Left ventricle myocardium superior (tissue), 1 donor: ENCODE measurements around the gene WWTR1. TPM values are rescaled to one million over a fixed set of nuclear protein-coding genes. Genes with fewer than 3 reads are reported as not detected.
A peak's percentile ranks its signal among the peaks of the same experiment; 100 is the strongest.

ENCODE experiments used
- ATAC-seq: fragments of 200-7000 bp; cut with Tn5 transposase; one replicate; pipeline ENCODE4 v1.9.1; 2020; ENCODE audit warnings: mild to moderate bottlenecking, moderate library complexity
- DNase-seq: peaks from one replicate; pipeline ENCODE4 v3.0.0-alpha.2; 2020
- intact Hi-C: fragments of 100-400 bp; cut with micrococcal nuclease; formaldehyde crosslinking; loops from one replicate; pipeline ENCODE4 v1.11.0; 2022
- total RNA-seq: library from RNA; stranded (reverse); fragmentation: NEBNext Ultra II Directional; extraction: Animal tissue kit (Norgen Biotek cat#: 25700); gene quantifications from one replicate; pipeline ENCODE4 v1.2.1, GENCODE V29; 2021
- donor health status: DM: no; HTN: yes; CAD: no; lungs with severe emphysema.

Gene WWTR1
- total RNA-seq, 1 donor from 2014 or later = 40.0 TPM

DNA sequence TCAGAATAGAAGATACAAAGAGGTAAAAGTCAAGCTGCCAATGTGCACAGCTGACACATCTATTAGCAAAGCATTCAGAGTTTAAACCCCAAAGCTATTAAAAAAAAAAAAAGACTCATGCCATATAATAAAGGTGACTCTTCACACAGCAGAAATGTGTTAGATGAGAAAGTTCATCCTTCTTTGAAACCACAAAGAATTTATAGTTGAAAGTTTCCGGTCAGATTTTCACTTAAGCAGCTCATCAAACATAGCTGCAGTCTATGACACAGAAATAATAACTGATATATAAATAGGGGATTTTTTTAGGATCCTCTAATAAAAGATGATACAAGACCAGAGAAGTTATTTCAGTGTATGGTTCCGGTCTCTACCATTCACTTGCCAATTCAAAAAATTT lies 76.6 kb downstream of the WWTR1 start:
- ATAC-seq (no peak), DNase-seq (no peak)
- intact Hi-C loops = no loop called here

GRCh38 chr3:149579838-149580542 lies 77.8 kb downstream of the WWTR1 start:
- intact Hi-C loops = no loop called here
- no peak for DNase-seq
- ATAC-seq = no peak

GRCh38 chr3:149579161-149579560 lies 78.7 kb downstream of the WWTR1 start:
- intact Hi-C loops = no loop called here
- DNase-seq (no peak), ATAC-seq (no peak)

DNA sequence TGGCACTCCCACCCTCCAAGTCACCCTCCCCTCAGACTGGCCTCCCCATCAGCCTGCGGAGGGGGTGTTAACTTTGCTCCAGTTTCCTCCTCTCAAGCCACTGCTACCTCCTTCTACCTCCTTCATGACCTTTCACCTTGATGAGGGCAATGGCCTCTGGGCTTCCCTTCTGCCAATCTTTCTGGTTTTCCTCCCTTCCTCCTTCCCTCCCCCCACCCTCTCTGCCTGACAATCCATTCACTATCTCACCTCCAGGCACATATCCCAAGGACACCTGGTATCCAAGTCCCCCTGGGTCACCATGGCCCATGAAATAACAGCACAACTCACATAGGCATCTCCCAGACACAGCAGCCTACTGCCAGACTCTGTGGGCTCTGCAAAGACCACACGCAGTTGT lies 80.0 kb downstream of the WWTR1 start:
- intact Hi-C loops = no loop called here
- no peak for DNase-seq
- ATAC-seq = no peak

DNA sequence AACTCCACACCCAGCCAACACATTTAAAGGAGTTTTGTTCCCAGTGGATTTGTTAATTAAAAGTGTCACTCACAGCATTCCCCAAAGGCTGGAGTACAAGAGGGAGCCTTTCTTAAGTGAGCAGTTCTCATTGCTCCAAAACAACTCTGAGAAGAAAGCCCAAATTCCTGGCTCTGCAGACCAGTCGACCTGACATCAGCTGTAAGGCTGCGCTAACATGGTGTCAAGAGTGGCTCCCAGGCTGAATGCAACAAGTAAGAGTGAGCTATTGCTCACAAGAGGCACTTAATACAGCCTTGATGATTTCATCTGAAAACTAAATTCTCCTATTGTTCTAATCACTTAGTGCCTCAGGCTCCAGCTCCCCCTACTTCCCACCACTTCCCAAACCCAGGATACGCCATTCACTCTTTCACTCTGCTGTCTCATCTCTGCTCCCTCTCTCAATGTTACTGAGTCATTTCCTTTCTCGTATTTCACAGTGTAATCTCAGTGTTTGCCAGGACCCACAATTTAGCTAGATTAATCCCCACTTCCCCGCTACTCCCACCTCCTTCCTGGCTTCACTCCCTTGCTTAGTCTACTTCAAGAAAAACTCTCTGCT lies 81.8 kb downstream of the WWTR1 start:
- intact Hi-C loops = no loop called here
- DNase-seq (no peak), ATAC-seq (peak; percentile 79)

DNA sequence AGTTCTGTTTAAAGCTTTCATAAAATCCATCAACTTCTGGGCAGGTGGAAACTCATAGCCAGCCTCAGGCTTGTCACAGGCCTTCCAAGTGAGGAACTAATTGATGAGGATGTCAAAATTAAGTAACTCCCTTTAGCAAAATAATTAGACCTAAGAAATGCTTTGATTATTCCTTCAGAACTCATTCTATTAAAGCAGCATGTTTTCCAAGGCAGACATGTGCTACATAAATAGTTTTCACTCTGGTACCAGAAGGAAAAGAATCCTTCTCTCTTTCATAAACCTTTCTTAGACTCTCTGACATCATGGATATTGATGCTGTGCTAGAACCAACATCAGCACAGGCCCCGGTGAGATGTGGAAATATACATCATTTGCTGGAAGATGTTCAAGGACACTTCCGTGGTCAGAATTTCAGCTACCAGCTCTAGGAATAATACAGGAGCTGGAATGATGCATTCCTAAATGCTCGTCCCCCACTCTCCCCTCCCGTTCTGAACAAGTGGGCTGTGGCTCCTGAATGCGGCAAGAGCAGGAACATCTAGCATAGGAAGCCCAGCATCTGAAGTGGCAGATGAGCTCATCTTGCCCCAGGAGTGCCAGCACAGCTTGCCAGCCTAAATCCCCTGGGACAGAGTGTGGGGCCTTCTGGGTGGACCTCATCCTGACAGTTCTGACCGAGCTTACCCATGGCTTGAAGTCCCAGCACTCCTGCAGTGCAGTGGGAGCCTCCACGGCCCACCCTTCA lies 82.4 kb downstream of the WWTR1 start:
- intact Hi-C loops = no loop called here
- DNase-seq (peak; percentile 59), ATAC-seq (peak; percentile 73)

- no peak for DNase-seq
- ATAC-seq = peak; percentile 30
- intact Hi-C loops = no loop called here
These were observed 84.9 kb downstream of the WWTR1 start for GRCh38 chr3:149572796-149573414.

GRCh38 chr3:149571381-149571780 lies 86.4 kb downstream of the WWTR1 start:
- no peak for DNase-seq
- no peak for ATAC-seq
- intact Hi-C loops = no loop called here

- no peak for ATAC-seq
- intact Hi-C loops = no loop called here
These were observed 87.8 kb downstream of the WWTR1 start for GRCh38 chr3:149570016-149570415.

DNA sequence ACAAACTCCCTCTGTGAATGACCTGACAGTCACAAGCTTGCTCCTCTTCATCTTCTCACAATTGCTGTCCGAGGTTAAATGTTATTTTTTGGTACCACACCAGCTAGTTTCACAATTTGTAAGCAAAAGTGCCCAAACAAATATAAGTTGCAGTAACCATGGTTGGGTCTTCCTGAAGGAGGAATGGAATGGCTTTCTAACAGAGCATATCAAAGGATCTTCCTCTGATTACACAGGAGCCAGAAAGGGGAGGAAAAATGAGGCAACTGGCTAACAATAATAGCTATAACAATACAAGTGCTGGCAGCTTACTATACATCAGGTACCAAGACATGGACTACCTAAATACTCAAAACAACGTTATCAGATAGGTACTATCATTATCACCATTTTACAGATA lies 90.4 kb downstream of the WWTR1 start:
- ATAC-seq (no peak), DNase-seq (no peak)
- intact Hi-C loops = no loop called here

More at GRCh38 chr3:149570016-149570415, 87.8 kb downstream of the WWTR1 start:
- no peak for DNase-seq

GRCh38 chr3:149566292-149566975 lies 91.4 kb downstream of the WWTR1 start:
- no peak for ATAC-seq
- no peak for DNase-seq
- intact Hi-C loops = no loop called here

DNA sequence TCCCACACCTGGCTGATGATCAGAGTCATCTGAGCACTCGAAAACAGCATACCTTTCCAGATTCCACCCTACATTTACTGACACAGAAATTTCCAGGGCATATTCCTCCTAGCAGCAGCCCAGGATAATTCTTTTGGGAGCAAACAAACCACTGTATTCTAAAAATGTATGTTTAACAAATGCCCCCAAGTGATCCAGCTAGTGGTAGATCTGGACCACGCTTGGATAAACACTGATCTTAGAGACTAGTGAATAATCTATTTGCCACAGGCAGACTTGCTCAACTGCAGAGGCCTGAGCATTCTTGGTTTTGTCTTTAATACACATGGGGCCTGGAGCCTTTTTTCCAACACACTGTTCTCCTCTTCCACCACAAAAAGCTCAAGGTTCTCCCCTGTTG lies 93.7 kb downstream of the WWTR1 start:
- DNase-seq (no peak), ATAC-seq (no peak)
- intact Hi-C loops = no loop called here

DNA sequence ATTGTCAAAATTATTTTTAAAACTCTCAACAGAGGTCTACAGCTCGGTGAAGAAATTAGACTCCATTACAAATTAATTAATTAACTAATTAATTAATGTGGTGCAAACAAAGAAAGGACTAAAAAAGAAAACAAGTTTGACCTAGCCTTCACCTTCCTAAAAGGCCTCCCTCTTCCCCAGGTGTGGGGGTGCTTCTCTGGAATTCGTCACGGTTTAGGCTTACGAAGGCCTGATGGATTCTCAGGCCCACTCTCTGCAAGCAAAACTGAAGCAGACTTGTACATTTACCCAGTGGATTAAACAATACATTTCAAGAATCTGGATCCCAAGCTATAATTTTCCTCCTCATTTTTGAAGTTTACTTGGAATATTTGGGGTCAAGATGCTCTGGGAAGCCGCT lies 94.7 kb downstream of the WWTR1 start:
- intact Hi-C loops = no loop called here
- DNase-seq (no peak), ATAC-seq (no peak)

DNA sequence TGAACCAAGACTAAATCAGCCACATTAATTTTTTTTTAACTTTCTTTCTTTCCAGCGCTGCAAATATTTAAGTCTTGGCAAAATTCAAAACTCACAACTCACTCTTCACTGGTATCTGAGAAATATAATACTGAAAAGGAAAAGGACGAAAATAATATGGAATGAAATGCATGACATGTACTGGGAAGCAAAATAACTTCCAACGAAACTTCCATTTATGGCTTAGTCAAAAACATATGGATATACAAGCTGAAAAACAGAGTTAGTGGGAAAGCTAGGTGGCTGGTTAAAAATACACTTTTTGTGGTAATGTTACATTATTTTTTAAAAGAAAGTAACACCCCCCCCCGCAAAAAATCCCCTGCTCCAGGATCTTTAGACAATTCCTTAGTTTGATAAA lies 97.2 kb downstream of the WWTR1 start:
- no peak for ATAC-seq
- intact Hi-C loops = no loop called here

DNA sequence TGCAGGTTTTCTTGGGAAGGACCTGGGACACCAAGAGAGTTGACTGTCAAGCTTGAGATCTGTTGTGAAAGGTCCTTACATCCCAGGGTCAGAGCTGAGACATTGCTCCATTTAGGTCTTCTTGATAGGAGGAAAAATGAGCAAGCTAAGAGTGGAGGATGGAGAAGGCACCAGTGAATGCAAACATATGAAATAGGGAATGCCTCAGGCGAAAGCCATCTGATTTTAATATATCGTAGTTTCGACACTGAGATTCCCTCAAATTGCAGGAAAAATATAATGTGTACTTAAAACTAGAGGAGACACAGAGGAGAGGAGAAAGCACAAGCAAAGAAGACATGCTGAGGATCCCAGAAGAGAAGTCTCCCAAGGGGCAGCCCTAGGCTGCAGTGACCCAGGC lies 97.8 kb downstream of the WWTR1 start:
- no peak for ATAC-seq
- intact Hi-C loops = no loop called here
- no peak for DNase-seq

More for the DNA sequence above, 97.2 kb downstream of the WWTR1 start:
- no peak for DNase-seq

DNA sequence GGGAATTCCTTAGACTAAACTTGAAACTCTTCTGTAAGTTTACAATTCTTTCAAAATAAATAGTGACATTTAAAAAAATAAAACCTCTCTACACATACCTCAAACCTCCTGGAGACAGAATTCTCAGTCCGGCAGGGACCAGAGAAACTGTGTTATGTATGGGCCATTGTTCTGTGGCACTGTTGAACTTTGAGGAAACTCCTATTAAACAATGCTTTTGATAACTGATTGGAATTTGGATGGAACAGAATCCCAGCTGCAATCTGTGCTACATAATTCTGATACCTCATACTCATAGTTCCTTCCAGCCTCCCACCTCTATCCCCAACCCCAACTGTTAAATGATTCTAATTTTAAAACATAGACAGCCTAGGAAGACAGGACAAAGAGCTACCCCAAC lies 98.3 kb downstream of the WWTR1 start:
- no peak for ATAC-seq
- intact Hi-C loops = no loop called here
- DNase-seq = no peak

DNA sequence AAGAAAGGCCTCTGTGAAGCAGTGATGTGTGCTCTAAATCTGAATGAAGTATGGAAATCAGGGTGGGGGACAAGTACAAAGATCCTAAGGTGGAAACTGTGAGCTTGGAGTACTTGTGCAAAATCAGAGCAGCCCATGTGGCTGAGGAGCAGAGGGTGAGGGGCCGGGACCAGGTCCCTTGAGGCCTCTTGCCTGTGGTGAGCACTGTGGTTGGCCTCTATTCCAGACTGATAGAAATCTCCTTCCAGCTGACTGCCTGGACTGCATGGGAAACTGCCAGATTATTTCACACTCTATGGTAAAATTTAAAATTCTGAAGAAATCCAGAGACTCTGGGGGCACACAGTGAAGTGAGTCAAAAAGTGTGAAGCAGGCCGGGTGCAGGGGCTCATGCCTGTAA lies 101.9 kb downstream of the WWTR1 start:
- peak; percentile 65 for ATAC-seq
- peak; percentile 56 for DNase-seq
- intact Hi-C loops = no loop called here

DNA sequence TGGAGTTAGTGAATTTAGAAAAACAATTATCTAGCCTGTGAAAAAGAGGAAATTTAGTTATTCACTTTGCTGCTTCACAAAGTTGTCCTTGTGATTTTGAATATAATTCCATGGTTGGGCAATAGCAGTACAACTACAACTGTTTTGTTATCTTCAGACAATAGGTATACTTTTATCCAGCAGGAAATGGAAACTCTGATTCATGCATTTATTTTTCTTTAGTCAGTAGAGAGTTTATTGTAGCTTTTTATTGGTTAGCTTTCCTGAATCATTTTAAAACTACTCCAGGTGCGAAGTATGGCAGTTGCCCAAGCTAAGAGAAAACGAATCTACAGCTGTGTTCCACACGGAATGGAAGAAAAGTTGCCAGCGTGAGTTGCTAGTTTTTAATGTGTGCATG lies 103.0 kb downstream of the WWTR1 start:
- DNase-seq (no peak), ATAC-seq (peak; percentile 7)
- intact Hi-C loops = no loop called here

- ATAC-seq (peak; percentile 84), DNase-seq (peak; percentile 52)
- intact Hi-C loops = no loop called here
These were observed 103.9 kb downstream of the WWTR1 start for GRCh38 chr3:149553781-149554451.
